MCF 10A (cell line): ENCODE results near the gene F2RL3. TPM values are rescaled to one million over a fixed set of nuclear protein-coding genes. Genes with fewer than 3 reads are reported as not detected.

Experiments
- BruUV-seq: library from RNA; stranded (reverse); fragments of 400-500 nt; replicated peaks from 2 replicates; lab custom pipeline; 2021; lab: Mats Ljungman, UMichigan
- CTCF ChIA-PET: fragments of 300-600 bp; sonication (Branson Sonifier 250); formaldehyde crosslinking; extraction: SDS; loops from one replicate; lab custom pipeline; 2021; ENCODE audit warnings: antibody characterized with exemption, inconsistent platforms; lab: Yijun Ruan, JAX
- POLR2A ChIA-PET: fragments of 300-600, 350-650 bp; sonication (Branson Sonifier 250); formaldehyde crosslinking; extraction: SDS; loops from one replicate; lab custom pipeline; 2020; ENCODE audit warnings: antibody characterized with exemption, inconsistent platforms; lab: Yijun Ruan, JAX
- DNase-seq: peaks from one replicate; pipeline ENCODE4 v3.0.0-alpha.2; 2018; ENCODE audit not compliant: unreplicated experiment
- H3K27ac Mint-ChIP-seq: one replicate; pipeline ENCODE4 v1.8.0; 2022; ENCODE audit warnings: mild to moderate bottlenecking, low read depth, mixed read lengths; ENCODE audit not compliant: unreplicated experiment
- H3K27me3 Mint-ChIP-seq: one replicate; pipeline ENCODE4 v1.8.0; 2022; ENCODE audit warnings: mixed read lengths; ENCODE audit not compliant: insufficient read depth, unreplicated experiment
- H3K36me3 Mint-ChIP-seq: one replicate; pipeline ENCODE4 v1.8.0; 2022; ENCODE audit warnings: mild to moderate bottlenecking, moderate library complexity, mixed read lengths; ENCODE audit not compliant: insufficient read depth, unreplicated experiment
- H3K4me1 Mint-ChIP-seq: one replicate; pipeline ENCODE4 v1.8.0; 2022; ENCODE audit warnings: mixed read lengths; ENCODE audit not compliant: insufficient read depth, unreplicated experiment
- H3K4me3 Mint-ChIP-seq: one replicate; pipeline ENCODE4 v1.8.0; 2022; ENCODE audit warnings: mild to moderate bottlenecking, moderate library complexity, mixed read lengths; ENCODE audit not compliant: unreplicated experiment
- H3K9me3 Mint-ChIP-seq: one replicate; pipeline ENCODE4 v1.8.0; 2022; ENCODE audit warnings: mixed read lengths; ENCODE audit not compliant: unreplicated experiment
- CTCF ChIP-seq: fragments of 200-600 bp; IDR thresholded peaks from one replicate; pipeline ENCODE4 v1.8.0; 2022; ENCODE audit warnings: antibody characterized with exemption, mild to moderate bottlenecking; ENCODE audit not compliant: unreplicated experiment
- intact Hi-C: fragments of 100-400 bp; cut with micrococcal nuclease; formaldehyde crosslinking; loops from 2 replicates; pipeline ENCODE4 v1.14.1; 2022
- total RNA-seq: library from RNA; stranded (reverse); gene quantifications from 2 replicates; pipeline ENCODE4 v1.2.3, GENCODE V29; 2022

The F2RL3 gene
- total RNA-seq, 1 experiment from 2014 or later: not detected

- intact Hi-C loops: no loop called here
- CTCF ChIA-PET: no interaction called here
- no peak for DNase-seq
- POLR2A ChIA-PET: no interaction called here
- Mint-ChIP-seq H3K27me3 (no peaks in the 10 kb centered on the region), H3K9me3 (peaks cover 18% of the 10 kb centered on the region), H3K4me1 (peaks cover 9% of the 10 kb centered on the region), H3K4me3 (no peak overlapping the region), H3K36me3 (no peaks in the 10 kb centered on the region), H3K27ac (no peak overlapping the region)
- no TSS peak for BruUV-seq
- no peak for TF ChIP-seq CTCF
Observed at GRCh38 chr19:16922592-16922934, 33.8 kb downstream of the F2RL3 start.

GRCh38 chr19:16922949-16923348 is 34.1 kb downstream of the F2RL3 start:
- no peak for DNase-seq
- ChIA-PET POLR2A (no interaction called here), CTCF (interaction anchor here (0.6 to 1.0 kb wide), 2 partner anchors 130 to 333 kb away, joined by 3 read pairs; no protein-coding TSS in a partner anchor)
- H3K4me3 Mint-ChIP-seq: no peak overlapping the region
- H3K27ac Mint-ChIP-seq: no peak overlapping the region
- no peaks in the 10 kb centered on the region for H3K27me3 Mint-ChIP-seq
- peaks cover 9% of the 10 kb centered on the region for H3K4me1 Mint-ChIP-seq
- no TSS peak for BruUV-seq
- TF ChIP-seq CTCF: no peak
- peaks cover 18% of the 10 kb centered on the region for H3K9me3 Mint-ChIP-seq
- no peaks in the 10 kb centered on the region for H3K36me3 Mint-ChIP-seq
- intact Hi-C loops: no loop called here

- intact Hi-C loops: no loop called here
- no peak for DNase-seq
- Mint-ChIP-seq H3K4me3 (no peak overlapping the region), H3K36me3 (no peaks in the 10 kb centered on the region), H3K27me3 (peaks cover 17% of the 10 kb centered on the region), H3K27ac (no peak overlapping the region), H3K4me1 (no peaks in the 10 kb centered on the region), H3K9me3 (peaks cover 18% of the 10 kb centered on the region)
- POLR2A ChIA-PET: interaction anchor here (0.7 kb wide), 1 partner anchor 23 kb away, joined by 3 read pairs; no protein-coding TSS in a partner anchor
- BruUV-seq: no TSS peak
- no peak for TF ChIP-seq CTCF
- CTCF ChIA-PET: no interaction called here
Observed at GRCh38 chr19:16927883-16928282, 39.1 kb downstream of the F2RL3 start.

- no peak for DNase-seq
- Mint-ChIP-seq H3K9me3 (peaks cover 18% of the 10 kb centered on the region), H3K4me3 (no peak overlapping the region), H3K36me3 (no peaks in the 10 kb centered on the region), H3K4me1 (no peaks in the 10 kb centered on the region), H3K27me3 (peaks cover 22% of the 10 kb centered on the region), H3K27ac (no peak overlapping the region)
- TF ChIP-seq CTCF: no peak
- no TSS peak for BruUV-seq
- ChIA-PET CTCF (no interaction called here), POLR2A (interaction anchor here (0.7 to 1.4 kb wide), 2 partner anchors 23 to 29 kb away, joined by 3 read pairs; no protein-coding TSS in a partner anchor)
- intact Hi-C loops: no loop called here
Observed at GRCh38 chr19:16928351-16928750, 39.6 kb downstream of the F2RL3 start.
